Psoas muscle (tissue), 8 donors: ENCODE data around the gene RUNX2. TPM values are rescaled to one million over a fixed set of nuclear protein-coding genes. Genes with fewer than 3 reads are reported as not detected.

Source experiments
- ATAC-seq, 4 donors: fragments of 200-7000 bp; cut with Tn5 transposase; one replicate each; pipeline ENCODE4 v1.9.1; 2020; ENCODE audit warnings: moderate library complexity in 3 of 4, mild to moderate bottlenecking in 2 of 4
- DNase-seq, 2 donors: peaks; one replicate each; pipeline ENCODE4 v3.0.0-alpha.2; 2020
- H3K27ac ChIP-seq: fragments of 200-600 bp; one replicate; pipeline ENCODE4 v1.8.0; 2022
- H3K27me3 ChIP-seq, 3 donors: fragments of 200-600 bp in 1 of 3; one replicate each; pipeline versions ENCODE4 v1.6.1 to v1.8.0; 2013 to 2022; ENCODE audit warnings: low read length in 2 of 3, mild to moderate bottlenecking in 2 of 3, moderate library complexity in 1 of 3; ENCODE audit not compliant: insufficient read depth in 3 of 3
- H3K36me3 ChIP-seq, 2 donors: fragments of 200-600 bp in 1 of 2; one replicate each; pipeline versions ENCODE4 v1.6.1 to v1.8.0; 2013 to 2022; ENCODE audit warnings: low read depth in 1 of 2, mild to moderate bottlenecking in 1 of 2, moderate library complexity in 1 of 2; ENCODE audit not compliant: insufficient read depth in 1 of 2
- H3K4me1 ChIP-seq: fragments of 200-600 bp; one replicate; pipeline ENCODE4 v1.8.0; 2022
- H3K4me3 ChIP-seq: fragments of 200-600 bp; one replicate; pipeline ENCODE4 v1.8.0; 2022; ENCODE audit warnings: mild to moderate bottlenecking
- H3K9me3 ChIP-seq: fragments of 200-600 bp; one replicate; pipeline ENCODE4 v1.8.0; 2022
- CTCF ChIP-seq: fragments of 200-600 bp; IDR thresholded peaks from one replicate; pipeline ENCODE4 v1.8.0; 2022; ENCODE audit warnings: antibody characterized with exemption
- WGBS, 3 donors: extraction: QIAGEN DNeasy Blood & Tissue Kit; methylation state at CpG; one replicate each; pipeline versions ENCODE4 v1.1.6 to v1.1.7; 2013; 5-methylcytosine and 5-hydroxymethylcytosine counted together
- intact Hi-C, 2 donors: fragments of 100-400 bp; cut with DNase I; formaldehyde crosslinking; loops; one replicate each; pipeline versions ENCODE4 v1.11.0 to v1.14.2; 2022
- polyA plus RNA-seq, 3 donors: library from polyadenylated mRNA; stranded (reverse); fragments of 200-250 nt; gene quantifications; one replicate each; pipeline ENCODE4 v1.2.3, GENCODE V29; 2013
- total RNA-seq, 4 donors: library from RNA; stranded (reverse); fragmentation: NEBNext Ultra II Directional in 2 of 4; extraction: Animal tissue kit (Norgen Biotek cat#: 25700) in 2 of 4; gene quantifications; one replicate each; pipeline versions ENCODE4 v1.2.1 to v1.2.4, GENCODE V29; 2021 to 2023
- donor health status: healthy with polysubstance abuse.
- donor health status: DM: no; HTN: no; CAD: no; lungs with moderate emphysema.
- donor health status: Bipolar disorder and iron deficiency.
- donor health status: healthy.
- donor health status: DM: yes; HTN: yes; CAD: no.
- donor health status: DM: no; HTN: no; CAD: no.
- donor health status: DM: no; HTN: no; CAD: no.
- donor health status: DM: yes; HTN: yes; CAD: no.

The RUNX2 gene
- total and polyA plus RNA-seq, 7 donors = 0.07 to 0.69 (median 0.21) TPM

- 77 to 83% (median 79%) methylated on average over 4 of the region's 4 CpGs for WGBS, 3 donors
- DNase-seq (no peak), ATAC-seq (no peak)
- Histone ChIP-seq H3K4me1 (peaks cover 18% of the 10 kb centered on the region), H3K27me3 (peaks cover 0 to 30% (median 11%) of the 10 kb centered on the region in 3 donors), H3K4me3 (no peak overlapping the region), H3K27ac (no peak overlapping the region), H3K9me3 (no peaks in the 10 kb centered on the region), H3K36me3 (no peaks in the 10 kb centered on the region)
- no peak for TF ChIP-seq CTCF
- intact Hi-C loops = loop anchor here (10.0 kb wide), 3 partner anchors 89 to 771 kb away; no protein-coding TSS in a partner anchor
These were observed 98.1 kb downstream of the RUNX2 start for GRCh38 chr6:45426251-45426650.

DNA sequence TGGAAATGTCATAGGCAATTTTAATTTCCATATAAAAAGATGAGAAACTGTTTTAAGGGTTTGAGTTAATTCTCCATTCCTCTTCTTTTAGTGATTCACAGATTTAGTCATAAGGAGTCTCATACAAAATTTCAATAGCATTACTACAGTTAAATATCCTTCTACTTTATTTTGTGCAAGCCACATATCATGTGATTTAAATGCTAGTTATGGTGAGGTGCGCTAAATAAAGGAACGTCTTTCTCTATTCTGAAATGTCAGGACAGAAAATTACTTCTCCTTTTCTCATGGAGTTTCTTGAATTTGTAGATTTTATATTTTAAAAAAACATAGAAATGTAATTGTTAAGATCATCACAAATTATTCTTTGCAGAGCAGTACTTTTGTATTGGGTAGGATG is 99.6 kb downstream of the RUNX2 start:
- peaks cover 14% of the 10 kb centered on the region for H3K4me1 ChIP-seq
- no peak for TF ChIP-seq CTCF
- 87 to 92% (median 89%) methylated on average over 2 of the region's 2 CpGs for WGBS, 3 donors
- no peaks in the 10 kb centered on the region for H3K9me3 ChIP-seq
- ATAC-seq = no peak
- H3K27ac ChIP-seq = no peak overlapping the region
- no peak for DNase-seq
- H3K27me3 ChIP-seq = peaks cover 0 to 18% (median 4%) of the 10 kb centered on the region in 3 donors
- H3K4me3 ChIP-seq = no peak overlapping the region
- intact Hi-C loops = loop anchor here (10.0 kb wide), 3 partner anchors 87 to 773 kb away; no protein-coding TSS in a partner anchor
- H3K36me3 ChIP-seq = no peaks in the 10 kb centered on the region

DNA sequence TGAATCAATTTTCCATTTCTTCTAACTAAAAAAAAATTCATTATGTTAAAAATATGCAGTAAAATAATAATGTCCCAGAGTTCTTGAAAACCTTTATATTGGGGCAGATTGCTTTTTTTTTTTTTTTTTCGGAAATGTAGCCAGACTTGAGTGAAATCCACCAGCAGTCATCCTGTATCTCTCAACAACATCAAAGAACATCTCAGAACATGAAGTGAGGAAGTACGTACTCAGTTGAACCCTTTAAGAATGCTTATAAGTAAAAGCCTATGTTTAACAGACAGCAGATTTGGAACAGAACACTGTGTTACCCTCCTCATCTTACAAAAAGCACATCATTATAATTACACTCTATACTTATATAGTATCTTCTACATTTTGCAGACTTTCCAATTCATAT is 100.6 kb downstream of the RUNX2 start:
- intact Hi-C loops = loop anchor here (10.0 kb wide), 3 partner anchors 86 to 774 kb away; no protein-coding TSS in a partner anchor
- no peak for TF ChIP-seq CTCF
- Histone ChIP-seq H3K27ac (no peak overlapping the region), H3K27me3 (peaks cover 0 to 8% (median 4%) of the 10 kb centered on the region in 3 donors), H3K36me3 (no peaks in the 10 kb centered on the region), H3K4me1 (peaks cover 4% of the 10 kb centered on the region), H3K4me3 (no peak overlapping the region), H3K9me3 (no peaks in the 10 kb centered on the region)
- DNase-seq (no peak), ATAC-seq (no peak)
- WGBS, 3 donors = 85 to 95% (median 91%) methylated on average over 2 of the region's 2 CpGs

DNA sequence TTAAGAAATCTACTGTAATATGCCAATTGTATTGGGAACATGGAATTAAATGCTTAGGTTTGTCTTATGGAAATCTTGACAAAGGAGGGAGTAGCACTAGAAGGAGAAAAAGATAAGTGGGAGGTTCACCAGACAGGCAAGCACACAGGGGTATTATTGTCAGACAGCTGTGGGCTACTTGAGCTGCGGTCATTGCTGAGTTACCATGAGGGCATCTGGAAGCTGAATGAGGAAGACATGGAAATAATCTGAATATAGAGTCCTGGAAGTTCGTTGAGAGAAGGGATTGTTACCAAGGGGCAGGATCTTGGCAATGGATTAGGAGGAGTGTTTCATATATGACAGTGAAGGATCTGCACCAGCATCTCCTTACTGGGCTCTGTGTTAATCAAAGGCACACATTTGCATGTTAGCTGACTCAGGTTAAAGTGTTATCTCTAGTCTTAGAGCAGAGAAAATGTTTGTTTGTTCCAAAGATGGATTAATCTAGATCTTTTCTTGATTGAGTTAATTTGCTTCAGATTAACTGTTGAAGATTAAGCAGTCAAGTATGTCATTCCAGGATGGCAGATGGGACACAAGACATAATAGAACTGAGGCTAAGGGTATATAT is 102.6 kb downstream of the RUNX2 start:
- no peak for ATAC-seq
- Histone ChIP-seq H3K4me1 (no peaks in the 10 kb centered on the region), H3K27ac (no peak overlapping the region), H3K9me3 (no peaks in the 10 kb centered on the region), H3K4me3 (no peak overlapping the region), H3K36me3 (no peaks in the 10 kb centered on the region), H3K27me3 (no peaks in the 10 kb centered on the region)
- TF ChIP-seq CTCF = no peak
- 52 to 54% (median 52%) methylated on average over 2 of the region's 2 CpGs for WGBS, 3 donors
- intact Hi-C loops = no loop called here
- DNase-seq = no peak
